ENCODE measurements around the gene CAMTA1.
"Not testable (repeated sequence)": the region's sequence is repeated elsewhere in the genome, so short reads cannot be mapped to it uniquely, and the experiment has no call there.

Gene CAMTA1

DNA sequence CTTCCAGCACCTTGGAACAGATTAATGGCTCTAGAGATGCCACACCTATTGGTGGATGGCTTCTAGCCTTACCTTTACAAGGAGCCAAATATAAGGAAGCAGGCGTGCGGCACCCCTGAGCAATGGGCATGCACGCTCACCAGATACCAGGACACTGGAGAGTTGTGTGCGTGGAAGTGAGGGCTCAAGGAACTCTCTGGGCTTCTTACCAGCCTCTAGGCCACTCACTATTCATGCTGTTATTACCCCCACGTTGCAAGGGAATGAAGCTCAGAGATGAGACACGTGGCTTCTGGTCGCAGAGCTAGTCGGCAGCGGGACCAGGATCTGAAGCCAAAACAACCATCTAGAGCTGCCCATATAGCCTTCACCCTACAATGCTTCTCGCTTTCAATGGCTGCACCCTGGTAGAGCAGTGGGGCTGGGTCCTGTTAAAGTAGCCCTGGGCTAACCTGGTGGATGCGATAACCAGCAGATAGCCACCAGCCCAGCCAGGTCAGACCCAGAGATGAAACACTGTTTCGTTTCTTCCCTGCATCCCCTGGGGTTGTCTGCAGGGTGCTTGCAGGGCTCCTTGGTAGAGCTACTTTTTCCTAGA, 589.4 kb downstream of the CAMTA1 start:
- H3K4me3 ChIP-seq (ENCODE audit: low read depth, low read length), result no peak overlapping the region
- TF ChIP-seq, protein P1, sequence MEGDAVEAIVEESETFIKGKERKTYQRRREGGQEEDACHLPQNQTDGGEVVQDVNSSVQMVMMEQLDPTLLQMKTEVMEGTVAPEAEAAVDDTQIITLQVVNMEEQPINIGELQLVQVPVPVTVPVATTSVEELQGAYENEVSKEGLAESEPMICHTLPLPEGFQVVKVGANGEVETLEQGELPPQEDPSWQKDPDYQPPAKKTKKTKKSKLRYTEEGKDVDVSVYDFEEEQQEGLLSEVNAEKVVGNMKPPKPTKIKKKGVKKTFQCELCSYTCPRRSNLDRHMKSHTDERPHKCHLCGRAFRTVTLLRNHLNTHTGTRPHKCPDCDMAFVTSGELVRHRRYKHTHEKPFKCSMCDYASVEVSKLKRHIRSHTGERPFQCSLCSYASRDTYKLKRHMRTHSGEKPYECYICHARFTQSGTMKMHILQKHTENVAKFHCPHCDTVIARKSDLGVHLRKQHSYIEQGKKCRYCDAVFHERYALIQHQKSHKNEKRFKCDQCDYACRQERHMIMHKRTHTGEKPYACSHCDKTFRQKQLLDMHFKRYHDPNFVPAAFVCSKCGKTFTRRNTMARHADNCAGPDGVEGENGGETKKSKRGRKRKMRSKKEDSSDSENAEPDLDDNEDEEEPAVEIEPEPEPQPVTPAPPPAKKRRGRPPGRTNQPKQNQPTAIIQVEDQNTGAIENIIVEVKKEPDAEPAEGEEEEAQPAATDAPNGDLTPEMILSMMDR (IDR thresholded peaks at IDR 0.05; ENCODE audit: control insufficient read depth, extremely low read depth, insufficient read depth), result no peak
- DNase-seq (ENCODE audit: low read depth), result no peak

DNA sequence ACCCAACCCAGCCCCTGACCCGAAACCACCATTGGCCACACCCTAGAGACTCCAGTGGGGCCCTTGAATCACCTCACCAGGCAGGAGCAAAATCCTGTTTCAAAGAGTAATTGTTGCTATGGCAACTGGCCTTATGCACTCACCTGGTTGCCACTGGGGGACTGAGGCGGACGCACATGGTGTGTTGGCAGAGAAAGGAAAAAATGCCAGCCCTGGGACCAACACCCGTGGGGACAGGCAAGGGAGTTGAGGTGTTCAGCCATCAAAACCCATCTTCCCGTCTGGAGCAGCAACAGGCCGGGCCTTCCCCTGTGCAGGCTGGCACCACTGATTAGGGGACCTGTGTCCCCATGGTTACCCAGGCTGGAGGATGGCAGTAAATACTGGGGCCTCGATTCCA, 590.1 kb downstream of the CAMTA1 start:
- TF ChIP-seq, protein P1 (IDR thresholded peaks at IDR 0.05; ENCODE audit: control insufficient read depth, extremely low read depth, insufficient read depth), result no peak
- DNase-seq (ENCODE audit: low read depth), result no peak
- no peak overlapping the region for H3K4me3 ChIP-seq (ENCODE audit: low read depth, low read length)

DNA sequence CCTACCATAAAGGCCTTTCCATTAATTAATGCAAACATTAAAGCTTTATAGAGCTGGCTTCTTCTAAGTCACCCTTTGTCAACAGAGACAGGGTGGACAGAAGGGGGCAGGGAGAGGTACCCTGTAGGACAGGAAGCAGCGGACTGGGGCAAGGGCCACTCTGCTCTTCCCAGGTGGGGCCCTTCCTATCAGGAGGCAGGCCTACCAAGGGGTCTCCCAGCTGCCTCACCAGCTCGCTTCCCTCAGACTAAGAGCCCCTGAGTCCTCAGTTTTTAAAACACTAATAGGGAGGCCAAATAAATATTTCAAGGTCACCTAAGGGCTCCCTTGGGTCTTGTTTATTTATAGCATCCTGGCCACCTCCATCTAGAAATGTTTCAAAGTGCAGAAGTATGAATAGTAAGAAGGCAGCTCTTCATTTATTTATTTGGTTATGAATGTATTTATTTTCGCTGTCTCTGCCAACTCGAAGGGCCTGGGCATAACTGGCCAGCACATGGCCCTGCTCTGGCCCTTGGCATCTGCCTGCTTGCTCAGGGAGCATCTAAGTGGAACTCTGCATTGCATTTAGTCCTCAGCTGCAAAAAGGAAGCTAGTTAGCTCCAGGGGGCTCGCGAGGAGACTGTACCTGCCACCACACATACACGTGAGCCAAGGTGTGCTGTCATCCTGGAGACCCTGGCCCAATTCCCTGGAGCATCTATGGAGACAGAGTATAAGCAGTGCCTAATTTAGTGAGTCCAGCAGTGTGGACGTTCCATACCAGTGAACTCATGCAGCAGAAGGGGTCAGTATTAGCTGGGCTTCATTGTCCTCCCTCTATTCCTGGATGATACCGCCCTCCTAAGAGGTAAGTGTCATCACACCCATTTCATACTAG, 590.8 kb downstream of the CAMTA1 start:
- TF ChIP-seq, protein P1 (IDR thresholded peaks at IDR 0.05; ENCODE audit: control insufficient read depth, extremely low read depth, insufficient read depth), result no peak
- DNase-seq (ENCODE audit: low read depth), result no peak
- H3K4me3 ChIP-seq (ENCODE audit: low read depth, low read length), result no peak overlapping the region

DNA sequence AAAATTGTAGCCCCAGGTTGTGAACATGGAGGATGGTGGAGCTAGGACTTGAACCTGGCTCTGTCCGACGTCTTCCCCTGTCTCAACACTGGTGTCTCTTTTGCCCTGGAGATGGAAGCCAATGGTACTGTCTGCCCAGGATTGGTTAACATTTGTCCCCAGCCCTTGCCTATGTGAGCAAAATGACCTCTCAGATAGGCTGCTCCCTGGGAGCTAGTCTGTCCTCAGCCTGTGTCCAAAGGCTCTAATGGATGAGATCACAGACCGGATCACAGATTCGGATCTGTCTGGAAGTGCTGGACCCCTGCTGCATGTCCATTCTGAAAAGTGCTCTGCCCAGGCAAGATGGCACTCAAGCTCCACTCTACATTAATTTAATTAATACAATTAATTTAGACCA, 591.4 kb downstream of the CAMTA1 start:
- DNase-seq (ENCODE audit: low read depth), result no peak
- TF ChIP-seq, protein P1 (IDR thresholded peaks at IDR 0.05; ENCODE audit: control insufficient read depth, extremely low read depth, insufficient read depth), result no peak

DNA sequence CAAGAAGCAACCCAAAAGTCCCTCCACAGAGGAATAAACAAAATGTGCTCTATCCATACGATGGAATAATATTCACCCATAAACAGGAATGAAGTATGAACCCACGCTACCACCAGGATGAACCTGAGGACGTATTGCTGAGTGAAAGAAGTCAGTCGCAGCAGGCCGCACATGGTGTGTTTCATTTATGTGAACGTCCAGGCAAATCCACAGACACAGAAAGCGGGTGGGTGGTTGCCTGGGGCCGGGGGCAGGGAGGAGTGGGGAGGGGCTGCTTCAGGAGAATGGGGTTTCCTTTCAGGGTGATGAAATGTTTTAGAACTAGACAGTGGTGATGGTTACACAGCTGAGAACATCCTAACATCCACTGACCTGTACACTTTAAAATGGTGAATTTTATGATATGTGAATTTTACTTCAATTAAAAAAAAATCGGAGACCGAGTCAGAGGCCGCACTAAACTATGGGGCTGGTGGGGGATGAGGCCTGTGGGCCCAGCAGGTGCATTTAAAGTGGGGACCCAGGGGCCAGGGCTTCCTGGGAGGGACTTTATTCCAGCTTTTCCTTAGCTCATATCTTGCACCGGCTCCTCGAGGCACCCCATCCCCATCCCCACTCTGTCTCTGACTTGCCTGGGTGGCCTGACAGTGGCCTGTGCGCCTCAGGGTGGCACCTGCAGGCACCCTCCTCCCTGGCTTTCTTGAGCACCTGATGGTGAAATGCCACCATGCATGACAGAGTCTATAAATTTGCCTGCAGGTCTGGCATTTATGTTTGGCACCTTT, 593.3 kb downstream of the CAMTA1 start:
- TF ChIP-seq, protein P1 (IDR thresholded peaks at IDR 0.05; ENCODE audit: control insufficient read depth, extremely low read depth, insufficient read depth), result no peak
- DNase-seq (ENCODE audit: low read depth), result no peak
- no peak overlapping the region for H3K4me3 ChIP-seq (ENCODE audit: low read depth, low read length)

More for the DNA sequence above, 591.4 kb downstream of the CAMTA1 start:
- no peak overlapping the region for H3K4me3 ChIP-seq (ENCODE audit: low read depth, low read length)

DNA sequence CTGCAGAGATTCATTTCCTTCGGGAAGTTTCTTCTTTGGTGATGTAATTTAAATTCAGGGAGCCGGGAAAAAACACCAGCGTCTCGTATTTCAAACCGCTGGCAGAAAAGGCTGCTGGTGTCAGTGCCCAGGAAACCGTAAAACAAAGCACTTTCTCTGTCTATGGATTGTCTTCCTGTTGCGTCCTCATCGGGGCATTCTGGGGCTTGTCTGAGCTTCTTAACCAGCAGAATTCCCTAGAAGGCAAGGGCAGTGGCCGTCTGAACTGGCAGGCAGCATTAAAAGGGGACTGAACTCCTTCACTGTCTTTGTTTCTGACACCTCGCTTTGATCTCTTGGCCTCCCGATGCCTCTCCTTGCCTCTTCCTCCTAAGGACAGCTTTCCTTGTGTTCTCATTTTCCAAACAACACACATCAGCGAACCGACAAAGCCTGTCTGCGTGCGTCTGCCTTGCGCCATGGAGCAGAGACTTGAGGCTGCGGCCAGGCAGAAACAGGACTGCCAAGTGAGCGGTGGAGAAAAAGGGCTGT, 594.3 kb downstream of the CAMTA1 start:
- no peak overlapping the region for H3K4me3 ChIP-seq (ENCODE audit: low read depth, low read length)
- no peak for DNase-seq (ENCODE audit: low read depth)
- TF ChIP-seq, protein P1 (IDR thresholded peaks at IDR 0.05; ENCODE audit: control insufficient read depth, extremely low read depth, insufficient read depth), result no peak

DNA sequence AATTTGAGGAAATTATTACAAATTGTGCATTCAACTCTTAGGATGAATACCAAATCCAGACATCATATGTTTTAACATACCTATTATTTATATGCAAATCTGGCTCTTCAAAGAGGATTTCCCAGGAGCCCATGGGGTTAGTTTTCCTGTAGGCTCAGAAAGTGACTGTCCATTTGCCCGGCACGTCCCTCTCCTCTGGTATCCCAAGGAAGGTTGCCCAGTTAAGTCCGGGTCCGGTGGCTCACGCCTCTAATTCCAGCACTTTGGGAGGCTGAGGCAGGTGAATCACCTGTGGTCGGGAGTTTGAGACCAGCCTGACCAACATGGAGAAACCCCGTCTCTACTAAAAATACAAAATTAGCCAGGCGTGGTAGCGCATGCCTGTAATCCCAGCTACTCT, 594.8 kb downstream of the CAMTA1 start:
- not testable (repeated sequence) for H3K4me3 ChIP-seq (ENCODE audit: low read depth, low read length); DNase-seq (ENCODE audit: low read depth)
